Adipose tissue (tissue), 3 donors: Measurements from ENCODE around the gene TULP4. TPM values are rescaled to one million over a fixed set of nuclear protein-coding genes. Genes with fewer than 3 reads are reported as not detected.

Experiments
- polyA plus RNA-seq, 3 donors: library from polyadenylated mRNA; stranded (reverse); fragments of 200-250 nt; gene quantifications; one replicate each; pipeline ENCODE4 v1.2.3, GENCODE V29; 2013
- donor health status: healthy with polysubstance abuse.
- donor health status: Bipolar disorder and iron deficiency.
- donor health status: healthy.

TULP4 gene
- polyA plus RNA-seq, 3 donors, result 2.5 to 7.3 (median 6.6) TPM

Other genes with a start within 250 kb of the TULP4 start
- gene SERAC1, start 144.2 kb upstream of the TULP4 start, polyA plus RNA-seq, result 1 to 10 TPM; 2.6 to 5.6 (median 3.6) TPM
- 10 to 100 TPM in 1 of 3 donors, 1 to 10 TPM in 2; 4.3 to 13.5 (median 7.3) TPM for gene GTF2H5, start 144.1 kb upstream of the TULP4 start, polyA plus RNA-seq
- 10 to 100 TPM; 11.0 to 18.0 (median 11.0) TPM for gene TMEM181, start 247.6 kb downstream of the TULP4 start, polyA plus RNA-seq